PC-3 (cell line): Measurements from ENCODE around the gene RBM26.

Source experiments
- EZH2 ChIP-seq: fragments of 300-600 bp; sonication (generic); IDR thresholded peaks from one replicate; pipeline ENCODE4 v1.6.1; 2017; ENCODE audit warnings: antibody characterized with exemption, mild to moderate bottlenecking, low read length; ENCODE audit not compliant: unreplicated experiment
- EZH2phosphoT487 ChIP-seq: fragments of 300-600 bp; sonication (generic); IDR thresholded peaks from 2 replicates; pipeline ENCODE4 v1.6.1; 2018; ENCODE audit warnings: mild to moderate bottlenecking, antibody characterized with exemption, low read length, borderline replicate concordance
- TF ChIP-seq, protein P1 (sequence below): fragments of 300-600 bp; sonication (generic); conservative IDR thresholded peaks from 2 replicates; pipeline ENCODE4 v1.5.1; 2017; ENCODE audit warnings: antibody characterized with exemption, low read depth, mild to moderate bottlenecking, low read length

- TF ChIP-seq, protein P1, sequence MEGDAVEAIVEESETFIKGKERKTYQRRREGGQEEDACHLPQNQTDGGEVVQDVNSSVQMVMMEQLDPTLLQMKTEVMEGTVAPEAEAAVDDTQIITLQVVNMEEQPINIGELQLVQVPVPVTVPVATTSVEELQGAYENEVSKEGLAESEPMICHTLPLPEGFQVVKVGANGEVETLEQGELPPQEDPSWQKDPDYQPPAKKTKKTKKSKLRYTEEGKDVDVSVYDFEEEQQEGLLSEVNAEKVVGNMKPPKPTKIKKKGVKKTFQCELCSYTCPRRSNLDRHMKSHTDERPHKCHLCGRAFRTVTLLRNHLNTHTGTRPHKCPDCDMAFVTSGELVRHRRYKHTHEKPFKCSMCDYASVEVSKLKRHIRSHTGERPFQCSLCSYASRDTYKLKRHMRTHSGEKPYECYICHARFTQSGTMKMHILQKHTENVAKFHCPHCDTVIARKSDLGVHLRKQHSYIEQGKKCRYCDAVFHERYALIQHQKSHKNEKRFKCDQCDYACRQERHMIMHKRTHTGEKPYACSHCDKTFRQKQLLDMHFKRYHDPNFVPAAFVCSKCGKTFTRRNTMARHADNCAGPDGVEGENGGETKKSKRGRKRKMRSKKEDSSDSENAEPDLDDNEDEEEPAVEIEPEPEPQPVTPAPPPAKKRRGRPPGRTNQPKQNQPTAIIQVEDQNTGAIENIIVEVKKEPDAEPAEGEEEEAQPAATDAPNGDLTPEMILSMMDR, result no peak
- TF ChIP-seq EZH2phosphoT487, result no peak
- no peak for TF ChIP-seq EZH2
Observed at GRCh38 chr13:79359064-79359463, 47.0 kb downstream of the RBM26 start.
